Right kidney (tissue), 1 donor: ENCODE data around the gene GALNT2.

Source experiments
- DNase-seq: peaks from one replicate; pipeline ENCODE4 v3.0.0-alpha.2; 2016

The GALNT2 gene

DNA sequence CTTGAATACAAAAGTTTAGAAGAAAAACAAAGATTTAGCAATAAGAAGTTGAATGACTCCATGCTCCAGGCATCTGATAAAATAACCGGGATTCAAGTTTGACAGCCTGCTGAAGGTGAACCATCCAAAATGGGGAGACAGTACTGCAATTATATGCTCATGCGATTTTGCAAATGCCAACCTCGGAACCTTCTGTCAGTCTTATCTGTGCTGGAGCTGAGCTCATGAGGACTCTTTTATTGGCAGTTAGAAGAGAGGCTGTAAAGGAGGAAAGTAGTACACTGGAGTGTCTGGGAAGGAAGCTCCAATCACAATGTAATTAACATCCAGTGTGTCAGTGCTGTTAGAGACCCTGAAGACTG is 170.0 kb downstream of the GALNT2 start:
- DNase-seq: no peak

DNA sequence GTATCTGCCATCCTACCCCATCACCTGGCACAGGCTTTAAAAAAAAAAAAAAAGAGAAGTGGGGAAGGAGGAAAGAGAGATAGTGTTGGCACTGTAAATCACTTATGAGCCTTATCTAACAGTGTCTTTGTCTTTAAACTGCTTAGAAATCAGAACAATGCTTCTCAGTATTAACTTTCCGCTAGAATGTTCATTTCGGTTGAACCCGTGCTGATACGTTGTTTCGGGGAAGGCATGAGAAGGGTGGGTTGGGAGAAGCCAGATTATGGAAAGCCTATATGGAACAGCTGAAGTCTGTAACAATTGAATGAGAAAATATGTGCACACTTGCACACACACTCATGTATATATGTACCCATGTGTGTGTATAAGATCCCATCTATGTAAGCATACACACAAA is 170.8 kb downstream of the GALNT2 start:
- no peak for DNase-seq

DNA sequence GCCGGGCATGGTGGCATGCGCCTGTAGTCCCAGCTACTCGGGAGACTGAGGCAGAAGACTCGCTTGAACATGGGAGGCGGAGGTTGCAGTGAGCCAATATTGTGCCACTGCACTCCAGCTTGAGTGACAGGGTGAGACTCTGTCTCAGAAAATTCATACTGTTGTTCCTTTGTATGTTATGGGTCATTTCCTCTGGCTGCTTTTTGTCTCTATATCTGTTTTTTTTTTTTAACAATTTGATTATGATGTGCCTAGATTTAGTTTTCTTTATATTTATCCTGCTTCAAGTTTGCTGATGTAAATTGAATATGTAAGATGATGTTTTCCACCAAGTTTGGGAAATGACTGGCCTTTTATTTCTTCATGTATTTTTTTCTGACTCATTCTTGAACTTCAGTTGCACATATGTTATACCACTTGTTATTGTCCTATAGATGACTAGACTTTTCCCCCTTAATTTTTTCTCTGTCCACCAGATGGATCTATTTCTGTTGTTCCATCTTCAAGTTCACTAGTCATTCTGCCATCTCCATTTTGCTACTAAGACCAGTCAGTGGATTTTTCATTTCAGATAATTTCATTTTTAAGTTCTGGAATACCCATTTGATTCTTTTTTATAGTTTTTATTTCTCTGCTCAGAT is 173.5 kb downstream of the GALNT2 start:
- DNase-seq: no peak

DNA sequence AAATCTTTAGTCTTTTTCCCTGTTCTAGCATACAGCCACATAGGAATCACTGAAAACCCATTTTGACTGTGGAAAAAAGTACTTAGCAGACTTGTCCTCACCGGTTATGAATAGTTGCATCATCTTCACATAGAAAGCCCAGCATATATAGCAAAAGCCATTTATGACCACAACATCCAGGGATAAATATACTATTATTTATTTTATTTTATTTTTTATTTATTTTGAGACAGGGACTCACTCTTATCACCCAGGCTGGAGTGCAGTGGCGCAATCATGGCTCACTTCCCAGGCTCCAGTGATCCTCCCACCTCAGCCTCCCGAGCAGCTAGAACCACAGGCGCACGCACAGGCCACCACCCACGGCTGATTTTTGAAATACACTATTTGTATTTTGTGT is 175.3 kb downstream of the GALNT2 start:
- DNase-seq: no peak

- no peak for DNase-seq
Observed at GRCh38 chr1:230243146-230243545, 176.1 kb downstream of the GALNT2 start.

DNA sequence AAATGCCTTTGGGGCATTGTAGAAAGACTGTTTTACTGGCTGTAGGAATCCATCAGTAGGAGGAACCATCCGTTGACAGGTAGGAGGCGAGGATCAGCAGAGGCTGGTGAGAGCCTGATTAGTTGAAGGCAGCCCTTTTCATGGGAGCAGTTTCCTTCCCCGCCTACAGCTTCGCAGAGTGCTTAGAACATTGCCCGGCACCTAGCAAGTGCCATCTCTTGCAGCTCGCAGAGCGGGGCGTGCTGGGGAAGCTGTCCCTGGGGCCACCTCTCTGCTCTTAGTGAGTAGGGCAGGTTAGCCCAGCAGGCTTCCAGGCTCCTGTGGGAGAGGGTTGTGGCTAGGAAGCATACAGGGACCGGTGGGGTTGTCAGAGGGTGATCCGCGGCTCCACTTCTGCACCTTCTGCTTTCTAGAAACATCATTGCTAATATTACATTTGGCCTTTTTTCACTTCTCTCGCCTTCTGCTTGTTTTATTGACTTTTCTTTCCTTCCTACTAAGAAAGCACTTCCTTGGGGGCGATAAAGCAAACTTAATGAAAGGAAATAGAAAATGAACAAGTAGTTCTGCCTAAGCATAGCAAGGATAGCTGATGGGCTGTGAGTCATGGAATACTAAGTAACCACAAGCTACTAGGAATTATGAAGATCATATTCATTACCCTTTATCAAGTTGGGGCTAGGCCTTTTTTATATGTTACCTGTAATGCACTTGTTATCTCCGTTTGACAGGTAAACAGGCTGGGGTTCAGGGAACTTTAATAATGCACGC is 176.7 kb downstream of the GALNT2 start:
- no peak for DNase-seq

DNA sequence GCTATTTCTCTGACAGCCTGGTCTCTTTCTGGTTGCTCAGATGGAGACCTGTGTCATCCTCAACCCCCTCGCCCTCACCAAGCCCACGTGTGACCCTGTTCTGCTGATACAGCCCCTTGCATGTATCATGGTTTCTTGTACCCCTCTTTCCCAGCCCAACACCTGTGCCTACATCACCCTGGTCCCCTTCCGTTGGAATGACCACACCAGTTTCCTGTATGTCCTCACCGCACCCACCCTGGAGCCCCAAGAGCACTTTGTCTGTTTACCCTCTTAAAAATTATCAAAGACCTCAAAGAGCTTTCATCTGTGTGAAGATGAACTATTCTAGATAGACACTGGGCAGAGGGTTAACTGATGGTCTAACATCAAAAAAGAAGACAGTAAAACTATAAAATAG is 179.5 kb downstream of the GALNT2 start:
- DNase-seq: no peak

- no peak for DNase-seq
Observed at GRCh38 chr1:230248016-230248888, 181.2 kb downstream of the GALNT2 start.

DNA sequence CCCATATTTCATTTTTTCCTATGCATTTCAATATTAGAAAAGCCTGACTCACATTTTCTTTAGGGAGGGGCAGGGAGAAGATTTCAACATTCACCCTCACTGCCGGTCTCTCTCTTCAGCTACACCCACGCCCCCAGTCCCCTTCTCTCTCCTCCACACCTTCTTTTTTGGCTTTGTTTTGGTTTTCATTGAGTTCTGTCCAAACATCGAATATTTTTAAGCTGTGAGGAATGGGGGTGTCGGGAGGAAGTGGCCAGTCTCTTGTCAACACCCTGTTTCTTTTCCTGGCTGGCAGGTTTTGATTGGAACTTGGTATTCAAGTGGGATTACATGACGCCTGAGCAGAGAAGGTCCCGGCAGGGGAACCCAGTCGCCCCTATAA is 181.8 kb downstream of the GALNT2 start:
- DNase-seq: no peak

DNA sequence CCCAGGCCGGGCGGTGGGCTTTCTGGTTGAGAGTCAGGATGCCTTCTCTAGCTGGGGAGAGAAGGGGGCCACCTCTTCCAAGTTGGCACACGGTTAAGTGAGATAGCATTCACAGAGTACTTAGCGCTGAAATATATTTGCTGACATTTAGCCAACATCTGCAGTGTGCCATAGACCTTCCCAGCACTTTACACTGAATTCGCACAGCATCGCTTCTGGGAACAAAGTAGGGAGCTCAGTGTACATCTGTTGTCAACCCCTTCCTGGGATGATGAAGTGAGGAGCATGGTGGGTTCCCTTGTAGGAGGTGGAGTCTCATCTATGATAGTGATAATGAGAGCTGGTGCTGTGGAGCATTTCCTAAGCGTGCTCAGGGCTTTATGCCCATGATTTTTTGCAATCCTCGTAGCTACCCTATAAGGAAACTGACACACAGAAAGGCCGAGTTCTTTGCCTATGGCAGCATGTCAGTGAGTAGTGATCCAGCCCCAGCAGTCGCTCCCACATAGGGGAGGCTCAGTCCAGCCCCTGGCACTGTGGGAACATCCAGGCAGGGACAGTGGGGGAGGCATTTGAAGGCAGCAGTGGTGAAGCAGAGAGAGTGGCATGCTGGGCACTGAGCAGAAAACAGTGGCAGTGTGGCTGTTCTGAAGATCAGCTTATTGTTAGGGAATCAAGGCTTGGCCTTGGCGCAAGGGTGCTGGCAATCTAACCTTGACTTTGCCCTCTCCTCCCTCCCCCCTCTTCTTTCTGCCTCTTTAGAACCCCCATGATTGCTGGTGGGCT is 182.8 kb downstream of the GALNT2 start:
- no peak for DNase-seq

DNA sequence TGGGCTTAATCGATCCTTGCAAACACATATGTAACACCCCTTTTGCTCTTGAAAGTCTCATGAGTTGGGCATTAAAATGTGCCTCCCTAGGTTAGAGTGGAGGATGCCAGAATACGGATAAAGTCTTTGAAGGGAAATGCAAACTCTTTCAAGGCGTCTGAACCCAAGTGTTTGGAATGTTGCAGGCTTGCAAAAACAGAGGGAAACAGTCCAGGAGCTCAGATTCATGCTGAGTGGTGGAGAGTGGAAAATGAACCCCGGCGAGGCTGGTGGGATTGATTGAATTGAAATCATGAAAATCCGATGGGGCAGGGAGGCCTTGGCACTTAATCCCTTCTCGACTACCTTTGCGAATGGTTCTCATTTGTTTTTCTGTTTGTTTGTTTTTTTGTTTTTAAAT is 183.6 kb downstream of the GALNT2 start:
- no peak for DNase-seq

GRCh38 chr1:230251644-230252191 is 184.7 kb downstream of the GALNT2 start:
- DNase-seq: no peak

DNA sequence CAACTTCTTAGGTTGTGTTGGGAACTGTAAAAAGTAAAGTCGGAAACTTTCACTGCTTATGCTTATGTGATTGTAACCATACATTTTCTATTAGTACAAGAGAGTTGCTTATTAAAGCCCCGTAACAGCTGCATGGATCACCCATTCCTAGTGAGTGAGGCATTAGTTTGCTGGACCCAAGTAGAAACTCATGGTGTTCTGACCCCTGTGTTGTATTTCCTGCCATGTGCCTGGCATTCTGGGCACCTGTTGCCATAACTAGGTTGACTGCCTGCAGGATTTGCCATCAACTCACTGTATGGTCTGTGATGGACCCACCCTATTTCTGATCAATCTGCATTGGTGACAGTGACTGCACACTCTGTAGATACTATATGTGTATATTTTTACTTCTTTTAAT is 186.1 kb downstream of the GALNT2 start:
- no peak for DNase-seq

DNA sequence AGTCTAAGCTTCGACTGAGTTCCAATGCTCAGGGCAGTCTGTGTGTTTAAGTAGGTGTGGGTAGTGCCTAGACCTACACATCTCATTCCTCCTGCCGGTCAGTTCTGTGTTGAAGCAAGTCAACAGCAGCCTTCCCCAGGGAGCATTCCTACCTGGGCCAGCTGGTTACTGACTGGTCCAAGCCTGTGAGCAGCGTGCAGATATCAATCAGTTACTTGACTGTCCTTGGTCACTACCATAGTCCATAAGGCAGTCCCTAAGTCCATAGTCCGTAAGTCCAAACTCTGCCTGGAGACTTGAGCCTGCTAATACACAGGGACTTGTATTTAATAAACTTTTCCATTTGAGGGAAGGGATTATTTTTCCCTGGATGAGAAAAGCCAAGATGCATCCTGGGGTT is 187.2 kb downstream of the GALNT2 start:
- no peak for DNase-seq

GRCh38 chr1:230255116-230255515 is 188.1 kb downstream of the GALNT2 start:
- no peak for DNase-seq

- no peak for DNase-seq
Observed at GRCh38 chr1:230255991-230256390, 189.0 kb downstream of the GALNT2 start.

DNA sequence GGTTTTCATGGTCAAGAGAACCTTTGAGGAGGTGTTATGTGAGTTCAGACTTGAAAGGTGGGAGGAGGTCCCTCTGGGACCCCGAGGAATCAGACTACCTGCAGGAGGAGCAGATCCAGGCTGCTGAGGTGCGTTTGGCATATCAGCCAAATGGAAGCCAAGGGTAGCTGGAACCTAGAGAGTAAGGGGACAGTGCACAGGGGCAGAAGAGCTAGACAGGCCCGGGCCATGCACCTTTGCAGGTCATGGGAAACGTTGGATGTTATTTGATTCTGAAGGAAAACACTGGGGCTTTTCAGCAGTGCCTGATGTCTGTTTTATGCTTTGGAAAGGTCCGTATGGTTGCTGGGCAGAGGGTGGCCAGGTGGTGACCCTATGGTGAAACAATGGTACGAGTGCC is 189.9 kb downstream of the GALNT2 start:
- DNase-seq: no peak

DNA sequence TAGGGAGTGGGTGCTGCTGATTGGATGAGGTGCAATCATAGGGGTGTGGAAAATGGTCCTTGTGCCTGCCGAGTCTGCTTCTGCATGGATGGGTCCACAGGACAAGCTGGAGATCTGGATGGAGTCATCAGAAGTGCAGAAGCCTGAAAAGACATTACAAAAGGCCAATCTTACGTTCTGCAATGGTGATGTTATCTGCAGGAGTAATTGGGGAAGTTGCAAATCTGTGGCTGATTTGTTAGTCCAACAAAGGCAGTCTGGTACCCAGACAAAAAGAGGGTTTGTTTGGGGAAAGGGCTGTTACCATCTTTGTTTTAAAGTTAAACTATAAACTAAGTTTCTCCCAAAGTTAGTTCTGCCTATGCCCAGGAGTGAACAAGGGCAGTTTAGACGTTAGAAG is 192.6 kb downstream of the GALNT2 start:
- DNase-seq: no peak

GRCh38 chr1:230260831-230261230 is 193.8 kb downstream of the GALNT2 start:
- DNase-seq: no peak

DNA sequence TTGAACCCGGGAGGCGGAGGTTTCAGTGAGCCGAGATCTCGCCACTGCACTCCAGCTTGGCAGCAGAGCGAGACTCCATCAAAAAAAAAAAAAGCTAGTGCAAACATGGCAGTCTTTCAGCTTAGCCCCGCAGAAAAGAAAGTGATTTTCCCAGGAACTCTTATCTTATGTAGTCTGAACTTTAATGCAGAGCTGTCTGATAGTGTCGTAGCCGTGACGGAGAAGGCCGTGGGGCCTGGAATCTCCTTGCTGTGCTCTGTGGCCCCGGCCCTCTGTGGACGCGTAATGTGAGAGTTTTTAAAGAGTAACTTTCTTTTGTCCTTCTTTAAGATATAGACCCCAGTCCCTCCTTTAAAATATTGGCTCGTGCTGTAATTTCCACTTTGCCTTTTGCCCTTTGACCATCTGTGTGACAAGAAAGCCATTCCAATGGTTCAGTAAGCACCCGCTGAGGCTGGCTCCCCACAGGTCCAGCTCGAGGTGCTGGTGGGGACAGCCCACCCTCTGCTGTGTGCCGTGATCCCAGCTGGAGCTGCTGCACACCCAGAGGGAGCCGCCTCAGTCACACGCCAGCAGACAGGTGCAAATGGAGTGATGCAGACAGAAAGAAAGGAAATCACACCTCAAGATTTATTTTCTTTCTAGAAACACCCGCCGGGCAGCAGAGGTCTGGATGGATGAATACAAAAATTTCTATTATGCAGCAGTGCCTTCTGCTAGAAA is 195.1 kb downstream of the GALNT2 start:
- DNase-seq: no peak

GRCh38 chr1:230262867-230263567 is 196.0 kb downstream of the GALNT2 start:
- no peak for DNase-seq
